H9 (cell line): Measurements from ENCODE around the gene ARHGDIA. TPM values are rescaled to one million over a fixed set of nuclear protein-coding genes. Genes with fewer than 3 reads are reported as not detected.
A peak's percentile ranks its signal among the peaks of the same experiment; 100 is the strongest.

Experiments
- DNase-seq: peaks from one replicate; pipeline ENCODE4 v3.0.0-alpha.2; 2017
- H2AFZ ChIP-seq: one replicate; pipeline ENCODE4 v1.6.1; 2013; ENCODE audit warnings: mild to moderate bottlenecking, low read length, control low read depth, moderate library complexity
- H2AK5ac ChIP-seq: 2 replicates; pipeline ENCODE4 v1.6.1; 2013; ENCODE audit warnings: low read length, control low read depth, mixed read lengths; ENCODE audit not compliant: insufficient read length
- H2BK120ac ChIP-seq: one replicate; pipeline ENCODE4 v1.6.1; 2013; ENCODE audit warnings: low read depth, mild to moderate bottlenecking, low read length, control low read depth, inconsistent platforms; ENCODE audit not compliant: poor library complexity, severe bottlenecking
- H2BK12ac ChIP-seq: 2 replicates; pipeline ENCODE4 v1.6.1; 2013; ENCODE audit warnings: low read length, control low read depth, mixed read lengths, low read depth; ENCODE audit not compliant: insufficient read length
- H2BK15ac ChIP-seq: 2 replicates; pipeline ENCODE4 v1.6.1; 2013; ENCODE audit warnings: low read depth, low read length, control low read depth
- H2BK20ac ChIP-seq: one replicate; pipeline ENCODE4 v1.6.1; 2013; ENCODE audit warnings: low read depth, mild to moderate bottlenecking, low read length, control low read depth, inconsistent platforms; ENCODE audit not compliant: poor library complexity, severe bottlenecking
- H2BK5ac ChIP-seq: 2 replicates; pipeline ENCODE4 v1.6.1; 2013; ENCODE audit warnings: low read length, control low read depth, mixed read lengths; ENCODE audit not compliant: insufficient read length
- H3K14ac ChIP-seq: 2 replicates; pipeline ENCODE4 v1.6.1; 2013; ENCODE audit warnings: low read length, control low read depth; ENCODE audit not compliant: insufficient read depth
- H3K18ac ChIP-seq: 2 replicates; pipeline ENCODE4 v1.6.1; 2013; ENCODE audit warnings: low read depth, mild to moderate bottlenecking, mixed read lengths, low read length, control low read depth; ENCODE audit not compliant: insufficient read length
- H3K23ac ChIP-seq: 2 replicates; pipeline ENCODE4 v1.6.1; 2013; ENCODE audit warnings: low read length, control low read depth, mixed read lengths, low read depth; ENCODE audit not compliant: insufficient read length
- H3K23me2 ChIP-seq: 2 replicates; pipeline ENCODE4 v1.6.1; 2013; ENCODE audit warnings: low read depth, mild to moderate bottlenecking, mixed read lengths, low read length, control low read depth; ENCODE audit not compliant: insufficient read length, poor library complexity, severe bottlenecking
- H3K27ac ChIP-seq: 2 replicates; pipeline ENCODE4 v1.5.1; 2013; ENCODE audit warnings: low read length, control low read depth, mixed read lengths, low read depth; ENCODE audit not compliant: insufficient read length
- H3K27me3 ChIP-seq: 2 replicates; pipeline ENCODE4 v1.6.1; 2013; ENCODE audit warnings: low read length, control low read depth, inconsistent platforms; ENCODE audit not compliant: insufficient read depth
- H3K4ac ChIP-seq: 2 replicates; pipeline ENCODE4 v1.6.1; 2013; ENCODE audit warnings: low read depth, mild to moderate bottlenecking, control low read depth, inconsistent platforms, low read length, moderate library complexity
- H3K4me1 ChIP-seq: 2 replicates; pipeline ENCODE4 v1.6.1; 2013; ENCODE audit warnings: low read length, control low read depth, inconsistent platforms; ENCODE audit not compliant: insufficient read depth
- H3K4me2 ChIP-seq: 2 replicates; pipeline ENCODE4 v1.6.1; 2013; ENCODE audit warnings: low read length, control low read depth, mixed read lengths; ENCODE audit not compliant: insufficient read length, insufficient read depth
- H3K56ac ChIP-seq: 2 replicates; pipeline ENCODE4 v1.6.1; 2013; ENCODE audit warnings: low read depth, mild to moderate bottlenecking, mixed read lengths, low read length, control low read depth; ENCODE audit not compliant: insufficient read length
- H3K79me1 ChIP-seq: 2 replicates; pipeline ENCODE4 v1.6.1; 2013; ENCODE audit warnings: low read depth, mild to moderate bottlenecking, moderate library complexity, low read length, control low read depth, inconsistent platforms; ENCODE audit not compliant: insufficient read depth, poor library complexity, severe bottlenecking
- H3K79me2 ChIP-seq: 2 replicates; pipeline ENCODE4 v1.6.1; 2013; ENCODE audit warnings: low read length, control low read depth, inconsistent platforms; ENCODE audit not compliant: insufficient read depth
- H3K9ac ChIP-seq: 2 replicates; pipeline ENCODE4 v1.6.1; 2013; ENCODE audit warnings: low read length, control low read depth, mixed read lengths; ENCODE audit not compliant: insufficient read length; ENCODE audit errors: extremely low read depth
- H3K9me3 ChIP-seq: one replicate; pipeline ENCODE4 v1.6.1; 2013; ENCODE audit warnings: low read depth, low read length, inconsistent platforms; ENCODE audit not compliant: control insufficient read depth
- H3T11ph ChIP-seq: one replicate; pipeline ENCODE4 v1.6.1; 2013; ENCODE audit warnings: mild to moderate bottlenecking, low read length, control low read depth, inconsistent platforms
- H4K20me1 ChIP-seq: one replicate; pipeline ENCODE4 v1.6.1; 2013; ENCODE audit not compliant: control insufficient read depth, insufficient read length, insufficient read depth
- H4K5ac ChIP-seq: 2 replicates; pipeline ENCODE4 v1.6.1; 2013; ENCODE audit warnings: low read depth, mild to moderate bottlenecking, mixed read lengths, low read length, control low read depth; ENCODE audit not compliant: insufficient read length
- H4K8ac ChIP-seq: replicated peaks from 2 replicates; pipeline ENCODE4 v1.6.1; 2013; ENCODE audit warnings: low read length, control low read depth, mixed read lengths, low read depth; ENCODE audit not compliant: insufficient read length
- H4K91ac ChIP-seq: 2 replicates; pipeline ENCODE4 v1.6.1; 2013; ENCODE audit warnings: low read depth, mild to moderate bottlenecking, moderate library complexity, mixed read lengths, low read length, control low read depth; ENCODE audit not compliant: insufficient read length
- H3K27ac Mint-ChIP-seq, 3 experiments: 2 replicates in 2 of 3; 3 replicates in 1 of 3; pipeline ENCODE4 v1.8.0; 2020 to 2021; ENCODE audit warnings: mixed read lengths in 3 of 3, mild to moderate bottlenecking in 1 of 3, moderate library complexity in 1 of 3
- H3K27me3 Mint-ChIP-seq: 2 replicates; pipeline ENCODE4 v1.8.0; 2021; ENCODE audit warnings: low read depth, mild to moderate bottlenecking, moderate library complexity, mixed read lengths
- H3K36me3 Mint-ChIP-seq, 3 experiments: 2 replicates in 2 of 3; 3 replicates in 1 of 3; pipeline ENCODE4 v1.8.0; 2020 to 2021; ENCODE audit warnings: low read depth in 3 of 3, mixed read lengths in 3 of 3; ENCODE audit not compliant: insufficient read depth in 1 of 3
- H3K4me1 Mint-ChIP-seq, 2 experiments: 2 replicates each; pipeline ENCODE4 v1.8.0; 2020; ENCODE audit warnings: mixed read lengths in 2 of 2
- H3K4me3 Mint-ChIP-seq, 2 experiments: 2 replicates in 1 of 2; 3 replicates in 1 of 2; pipeline ENCODE4 v1.8.0; 2020 to 2021; ENCODE audit warnings: mild to moderate bottlenecking in 2 of 2, mixed read lengths in 2 of 2, moderate library complexity in 1 of 2
- H3K9me3 Mint-ChIP-seq, 2 experiments: 2 replicates in 1 of 2; 3 replicates in 1 of 2; pipeline ENCODE4 v1.8.0; 2020; ENCODE audit warnings: mild to moderate bottlenecking in 2 of 2, mixed read lengths in 2 of 2, moderate library complexity in 1 of 2
- CTCF ChIP-seq: fragments of 200-600 bp; sonication (generic); conservative IDR thresholded peaks from 3 replicates; pipeline ENCODE4 v1.8.0; 2021; ENCODE audit warnings: antibody characterized with exemption, mild to moderate bottlenecking
- WGBS: extraction: QIAGEN DNeasy Blood & Tissue Kit; methylation state at CpG from one replicate; pipeline ENCODE4 v1.1.7; 2013; ENCODE audit warnings: missing lambda C conversion rate, low lambda C conversion rate, mixed read lengths; ENCODE audit not compliant: insufficient read length; ENCODE audit errors: extremely low coverage; 5-methylcytosine and 5-hydroxymethylcytosine counted together
- total RNA-seq: library from RNA; stranded (reverse); gene quantifications from 2 replicates; pipeline ENCODE4 v1.2.1, GENCODE V29; 2021

The ARHGDIA gene
- total RNA-seq, 1 experiment from 2014 or later: 247 TPM

GRCh38 chr17:81890447-81891302 lies 19.5 kb upstream of the ARHGDIA start:
- H4K8ac ChIP-seq: no peak overlapping the region
- H3K9me3 Mint-ChIP-seq: no peaks in the 10 kb centered on the region
- no peak overlapping the region for H4K5ac ChIP-seq
- no peaks in the 10 kb centered on the region for H4K20me1 ChIP-seq
- no peak overlapping the region for H3T11ph ChIP-seq
- H3K9ac ChIP-seq: peak overlapping the region; percentile 83
- H3K4me2 ChIP-seq: peak overlapping the region; percentile 83
- H2BK5ac ChIP-seq: no peak overlapping the region
- H3K23ac ChIP-seq: no peak overlapping the region
- H3K79me2 ChIP-seq: peaks cover 17% of the 10 kb centered on the region; the same call in 1 of the 2 replicates
- peaks cover 24% of the 10 kb centered on the region for H3K79me1 ChIP-seq
- H3K36me3 Mint-ChIP-seq: peaks cover 41 to 67% (median 60%) of the 10 kb centered on the region in 3 experiments
- 0 out of 2 replicates have a peak, but pooled peaks cover under 1% of the 10 kb centered on the region for H3K27me3 Mint-ChIP-seq
- no peak overlapping the region for H2BK12ac ChIP-seq
- no peak overlapping the region for H2BK15ac ChIP-seq
- peak overlapping the region; percentile 89 to 92 for H3K4me3 Mint-ChIP-seq
- no peaks in the 10 kb centered on the region for H3K4me1 ChIP-seq
- H3K56ac ChIP-seq: no peak overlapping the region
- H2BK120ac ChIP-seq: no peak overlapping the region
- peak overlapping the region; percentile 92 to 97 (median 95) for H3K27ac Mint-ChIP-seq
- H3K14ac ChIP-seq: peak overlapping the region; percentile 68
- no peak overlapping the region for H3K18ac ChIP-seq
- DNase-seq: peak; percentile 31
- no peaks in the 10 kb centered on the region for H3K27me3 ChIP-seq
- H2AFZ ChIP-seq: no peak overlapping the region
- no peak overlapping the region; the same call in 1 of the 2 replicates for H3K4ac ChIP-seq
- H3K9me3 ChIP-seq: no peaks in the 10 kb centered on the region
- no peak for TF ChIP-seq CTCF
- no peak overlapping the region for H2BK20ac ChIP-seq
- peaks cover 3 to 16% of the 10 kb centered on the region in 2 experiments; a peak in 3 of 4 replicates for H3K4me1 Mint-ChIP-seq
- H4K91ac ChIP-seq: no peak overlapping the region
- peaks cover 7% of the 10 kb centered on the region for H3K23me2 ChIP-seq
- H2AK5ac ChIP-seq: no peak overlapping the region
- no CpG with 5 or more reads among the region's 69 CpGs for WGBS
- no peak overlapping the region for H3K27ac ChIP-seq
